Measurements from ENCODE around the gene LOXL3.

GRCh38 chr2:74566754-74567085 lies 13.0 kb upstream of the LOXL3 start:
- TF ChIP-seq POLR2A (IDR thresholded peaks at IDR 0.05) = no peak
- TF ChIP-seq CTCF (IDR thresholded peaks at IDR 0.05) = no peak
